Common myeloid progenitor, CD34-positive (primary cell): ENCODE data around the gene MAN2A1.

Experiments
- CTCF ChIA-PET: fragments of 350-600 bp; sonication (Branson Sonifier 250); formaldehyde crosslinking; loops from one replicate; lab custom pipeline; 2021; ENCODE audit warnings: antibody characterized with exemption; lab: Charles Lee
- POLR2A ChIA-PET: fragments of 350-600 bp; sonication (Branson Sonifier 250); formaldehyde crosslinking; loops from one replicate; lab custom pipeline; 2021; ENCODE audit warnings: antibody characterized with exemption; lab: Charles Lee
- DNase-seq, 3 donors: peaks; one replicate each; pipeline versions ENCODE4 v3.0.0 to v3.0.0-alpha.2; 2013
- H3K27ac ChIP-seq, 2 experiments: 1 replicate in 1 of 2; 2 replicates in 1 of 2; pipeline ENCODE4 v1.7.0; 2013; ENCODE audit warnings: inconsistent platforms in 2 of 2, low read length in 2 of 2, mild to moderate bottlenecking in 2 of 2, low read depth in 1 of 2, moderate library complexity in 1 of 2; ENCODE audit not compliant: severe bottlenecking in 2 of 2, insufficient read depth in 1 of 2, poor library complexity in 1 of 2
- H3K27me3 ChIP-seq, 5 experiments: replicated peaks in 2 of 5; 1 replicate in 3 of 5; 2 replicates in 2 of 5; pipeline versions ENCODE4 v1.6.1 to v1.7.0; 2013; ENCODE audit warnings: low read length in 4 of 5, mild to moderate bottlenecking in 2 of 5, moderate library complexity in 2 of 5, inconsistent platforms in 1 of 5; ENCODE audit not compliant: insufficient read depth in 5 of 5, control insufficient read depth in 4 of 5
- H3K36me3 ChIP-seq, 4 experiments: 1 replicate in 2 of 4; 2 replicates in 2 of 4; pipeline versions ENCODE4 v1.6.1 to v1.7.0; 2013; ENCODE audit warnings: low read length in 3 of 4, control low read depth in 1 of 4, mild to moderate bottlenecking in 1 of 4; ENCODE audit not compliant: control insufficient read depth in 4 of 4, insufficient read depth in 4 of 4
- H3K4me1 ChIP-seq, 4 experiments: 1 replicate in 3 of 4; 2 replicates in 1 of 4; pipeline versions ENCODE4 v1.6.1 to v1.7.1; 2013; ENCODE audit warnings: low read length in 3 of 4, mild to moderate bottlenecking in 3 of 4, control low read depth in 1 of 4, inconsistent platforms in 1 of 4, moderate library complexity in 1 of 4; ENCODE audit not compliant: control insufficient read depth in 4 of 4, insufficient read depth in 4 of 4; ENCODE audit errors: control extremely low read depth in 1 of 4
- H3K4me3 ChIP-seq, 7 experiments: 1 replicate in 4 of 7; 2 replicates in 3 of 7; pipeline versions ENCODE4 v1.5.1 to v1.7.0; 2013; ENCODE audit warnings: mild to moderate bottlenecking in 7 of 7, low read length in 6 of 7, moderate library complexity in 6 of 7, inconsistent platforms in 2 of 7, low read depth in 2 of 7, control low read depth in 1 of 7; ENCODE audit not compliant: insufficient read depth in 4 of 7, control insufficient read depth in 1 of 7; ENCODE audit errors: extremely low read depth in 1 of 7
- H3K9me3 ChIP-seq, 5 experiments: 1 replicate in 4 of 5; 2 replicates in 1 of 5; pipeline versions ENCODE4 v1.6.1 to v1.7.1; 2013; ENCODE audit warnings: low read length in 4 of 5, mild to moderate bottlenecking in 2 of 5, inconsistent platforms in 1 of 5, low read depth in 1 of 5, moderate library complexity in 1 of 5; ENCODE audit not compliant: control insufficient read depth in 4 of 5, insufficient read depth in 2 of 5; ENCODE audit errors: control extremely low read depth in 1 of 5
- WGBS: methylation state at CpG from one replicate; pipeline ENCODE4 v1.1.5; 2013; ENCODE audit not compliant: insufficient coverage; 5-methylcytosine and 5-hydroxymethylcytosine counted together

MAN2A1 gene

DNA sequence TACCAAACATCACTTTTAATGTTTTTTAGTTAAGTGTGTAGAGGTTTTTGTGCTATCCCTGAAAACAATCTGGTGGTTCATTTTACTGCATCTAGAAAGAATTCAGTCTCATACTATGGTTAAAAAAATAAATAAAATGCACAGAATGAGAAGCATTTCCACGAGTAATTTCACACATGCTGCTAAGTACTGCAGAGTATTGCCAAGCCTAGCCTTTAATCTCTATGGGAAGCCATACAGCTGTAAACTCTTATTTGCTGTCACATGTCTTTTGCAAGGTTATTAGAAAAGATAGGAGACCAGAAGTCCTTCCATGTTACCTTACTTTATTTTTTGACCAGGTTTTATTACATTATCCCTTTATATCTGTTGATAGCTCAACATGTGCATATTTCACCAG, 37.6 kb upstream of the MAN2A1 start:
- no peaks in the 10 kb centered on the region for H3K27me3 ChIP-seq
- no peaks in the 10 kb centered on the region for H3K36me3 ChIP-seq
- no peaks in the 10 kb centered on the region for H3K9me3 ChIP-seq
- no CpG with 5 or more reads among the region's 1 CpG for WGBS
- ChIA-PET CTCF (no interaction called here), POLR2A (no interaction called here)
- DNase-seq, result no peak
- peaks cover 7 to 32% (median 25%) of the 10 kb centered on the region in 4 experiments for H3K4me1 ChIP-seq
- no peak overlapping the region for H3K4me3 ChIP-seq
- H3K27ac ChIP-seq, result no peak overlapping the region

DNA sequence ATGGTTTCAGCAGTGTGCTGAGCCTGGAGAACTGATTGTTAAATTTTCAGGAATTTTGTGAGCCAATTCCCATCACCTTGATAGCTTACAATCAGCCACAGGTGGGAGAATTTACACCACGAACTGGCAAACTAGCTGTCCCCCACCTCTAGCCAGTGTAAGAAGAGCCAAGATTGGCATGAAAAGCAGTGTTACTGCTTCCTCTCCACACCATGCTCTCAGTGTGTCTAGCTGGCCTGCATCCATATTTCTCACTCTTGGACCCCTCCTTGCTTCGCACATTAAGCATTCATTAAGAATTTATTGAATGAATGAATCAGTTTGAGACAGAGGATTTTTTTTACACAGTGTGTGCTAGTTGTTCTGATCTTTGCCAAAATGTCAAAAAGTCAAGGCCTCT, 36.7 kb upstream of the MAN2A1 start:
- ChIA-PET POLR2A (no interaction called here), CTCF (no interaction called here)
- no peak for DNase-seq
- Histone ChIP-seq H3K9me3 (no peaks in the 10 kb centered on the region), H3K4me1 (peaks cover 15 to 42% (median 35%) of the 10 kb centered on the region in 4 experiments), H3K4me3 (no peak overlapping the region), H3K27ac (no peak overlapping the region), H3K27me3 (no peaks in the 10 kb centered on the region), H3K36me3 (no peaks in the 10 kb centered on the region)
- WGBS, result 100% methylated on average over 1 of the region's 2 CpGs

- Histone ChIP-seq H3K4me3 (no peak overlapping the region), H3K4me1 (peaks cover 19 to 45% (median 40%) of the 10 kb centered on the region in 4 experiments), H3K27me3 (no peaks in the 10 kb centered on the region), H3K36me3 (no peaks in the 10 kb centered on the region), H3K27ac (no peak overlapping the region), H3K9me3 (no peaks in the 10 kb centered on the region)
- POLR2A ChIA-PET, result no interaction called here
- 100% methylated on average over 1 of the region's 3 CpGs for WGBS
- no peak for DNase-seq
- CTCF ChIA-PET, result no interaction called here
These were observed 36.0 kb upstream of the MAN2A1 start for GRCh38 chr5:109653561-109654239.

DNA sequence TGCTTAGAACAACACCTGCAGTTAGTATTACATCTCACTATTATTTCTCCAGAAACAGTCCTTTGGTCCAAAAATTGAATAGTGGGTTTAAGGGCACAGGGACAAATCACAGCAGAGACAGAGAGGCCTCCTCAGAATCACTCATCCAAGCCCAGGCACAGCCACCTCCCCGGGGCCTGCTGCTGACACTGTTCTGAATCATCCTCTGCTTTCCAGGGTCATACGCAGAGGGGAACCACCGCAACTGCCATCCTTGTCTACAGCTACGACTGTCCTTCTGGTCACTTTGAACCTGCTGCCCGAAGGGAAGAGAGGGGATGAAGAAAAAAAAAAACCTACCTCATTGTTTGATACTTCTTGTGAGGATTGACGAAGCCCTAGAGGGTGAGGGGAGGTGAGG, 35.3 kb upstream of the MAN2A1 start:
- Histone ChIP-seq H3K4me3 (no peak overlapping the region), H3K9me3 (no peaks in the 10 kb centered on the region), H3K27ac (no peak overlapping the region), H3K36me3 (no peaks in the 10 kb centered on the region), H3K27me3 (no peaks in the 10 kb centered on the region), H3K4me1 (peaks cover 19 to 46% (median 41%) of the 10 kb centered on the region in 4 experiments)
- CTCF ChIA-PET, result no interaction called here
- no peak for DNase-seq
- POLR2A ChIA-PET, result no interaction called here
- WGBS, result 93% methylated on average over 3 of the region's 6 CpGs

GRCh38 chr5:109655841-109656240, 33.9 kb upstream of the MAN2A1 start:
- ChIA-PET POLR2A (interaction anchor here (0.6 kb wide), 1 partner anchor 18 kb away, joined by 3 read pairs; no protein-coding TSS in a partner anchor), CTCF (interaction anchor here (1.2 to 1.5 kb wide), 2 partner anchors 19 to 33 kb away, joined by 3 read pairs; no protein-coding TSS in a partner anchor)
- DNase-seq, result peak in 2 of 3 donors; percentile 10 to 29
- Histone ChIP-seq H3K4me3 (no peak overlapping the region), H3K36me3 (no peaks in the 10 kb centered on the region), H3K27ac (peak overlapping the region; percentile 83 to 88), H3K4me1 (peaks cover 19 to 51% (median 34%) of the 10 kb centered on the region in 4 experiments), H3K9me3 (no peaks in the 10 kb centered on the region), H3K27me3 (no peaks in the 10 kb centered on the region)
- 100% methylated on average over 1 of the region's 2 CpGs for WGBS

DNA sequence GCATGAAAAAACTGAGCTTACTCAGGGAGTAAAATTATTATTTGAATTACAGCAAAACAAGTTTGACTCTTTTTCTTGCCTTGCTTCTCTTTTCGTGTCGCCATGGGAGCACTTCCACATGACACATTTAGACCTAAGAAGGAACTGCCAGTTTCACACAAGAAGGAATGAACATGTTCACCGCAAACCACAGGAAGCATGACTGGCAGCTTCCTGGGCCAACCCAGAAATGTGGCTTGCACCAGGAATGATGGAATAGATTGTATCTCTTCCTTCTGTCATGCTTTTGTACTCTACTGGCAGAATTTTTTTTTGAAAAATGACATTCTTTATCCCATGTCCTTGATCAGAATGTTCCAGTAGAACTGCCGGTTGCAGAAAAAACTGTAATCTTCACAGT, 32.9 kb upstream of the MAN2A1 start:
- Histone ChIP-seq H3K9me3 (no peaks in the 10 kb centered on the region), H3K27me3 (no peaks in the 10 kb centered on the region), H3K4me1 (peaks cover 19 to 51% (median 34%) of the 10 kb centered on the region in 4 experiments), H3K4me3 (peak overlapping the region in 3 of 7 experiments; percentile 33 to 54 (median 49)), H3K36me3 (no peaks in the 10 kb centered on the region), H3K27ac (peak overlapping the region; percentile 83 to 88)
- WGBS, result 6% methylated on average over 4 of the region's 4 CpGs
- peak; percentile 98 to 100 (median 98) for DNase-seq
- ChIA-PET CTCF (interaction anchor here (0.8 to 1.4 kb wide), 3 partner anchors 14 to 32 kb away, joined by 3 to 9 read pairs (median 3); partner anchors contain the start of gene MAN2A1), POLR2A (interaction anchor here (0.6 kb wide), 1 partner anchor 34 kb away, joined by 5 read pairs; no protein-coding TSS in a partner anchor)

GRCh38 chr5:109659901-109660300, 29.8 kb upstream of the MAN2A1 start:
- no peak for DNase-seq
- ChIA-PET CTCF (interaction anchor here (0.7 kb wide), 1 partner anchor 11 kb away, joined by 3 read pairs; no protein-coding TSS in a partner anchor), POLR2A (no interaction called here)
- Histone ChIP-seq H3K27me3 (no peaks in the 10 kb centered on the region), H3K9me3 (no peaks in the 10 kb centered on the region), H3K36me3 (no peaks in the 10 kb centered on the region), H3K4me1 (peaks cover 19 to 43% (median 30%) of the 10 kb centered on the region in 4 experiments), H3K4me3 (no peak overlapping the region), H3K27ac (no peak overlapping the region)
- no CpG with 5 or more reads among the region's 1 CpG for WGBS
